Kidney (tissue), 14 donors: ENCODE results near the gene OXLD1. TPM values are rescaled to one million over a fixed set of nuclear protein-coding genes. Genes with fewer than 3 reads are reported as not detected.

Experiments used
- DNase-seq, 5 donors: peaks; one replicate each; pipeline ENCODE4 v3.0.0-alpha.2; 2013 to 2020
- FAIRE-seq: peaks from 2 replicates; lab custom pipeline; 2012; peaks lifted over from hg19 to GRCh38; lab: Jason Lieb, UNC
- H3K27ac ChIP-seq, 2 donors: one replicate each; pipeline ENCODE4 v1.7.0; 2013; ENCODE audit warnings: low read depth in 2 of 2, low read length in 2 of 2, inconsistent platforms in 1 of 2
- H3K27me3 ChIP-seq: one replicate; pipeline ENCODE4 v1.7.1; 2013; ENCODE audit warnings: low read length, inconsistent platforms; ENCODE audit not compliant: control insufficient read depth, insufficient read depth
- H3K36me3 ChIP-seq, 3 donors: one replicate each; pipeline versions ENCODE4 v1.7.0 to v1.7.1; 2013; ENCODE audit warnings: low read length in 3 of 3, control low read depth in 1 of 3, inconsistent platforms in 1 of 3; ENCODE audit not compliant: insufficient read depth in 3 of 3, control insufficient read depth in 2 of 3
- H3K4me1 ChIP-seq, 3 donors: one replicate each; pipeline versions ENCODE4 v1.7.0 to v1.7.1; 2013; ENCODE audit warnings: low read length in 3 of 3, inconsistent platforms in 1 of 3, low read depth in 1 of 3; ENCODE audit not compliant: control insufficient read depth in 2 of 3, insufficient read depth in 2 of 3
- H3K4me3 ChIP-seq, 3 donors: one replicate each; pipeline versions ENCODE4 v1.7.0 to v1.8.1; 2013; ENCODE audit warnings: low read length in 3 of 3, control low read depth in 1 of 3, inconsistent platforms in 1 of 3
- H3K9ac ChIP-seq, 3 donors: one replicate each; pipeline versions ENCODE4 v1.7.0 to v1.7.1; 2013; ENCODE audit warnings: low read length in 3 of 3, control low read depth in 1 of 3, inconsistent platforms in 1 of 3
- H3K9me3 ChIP-seq, 3 donors: one replicate each; pipeline versions ENCODE4 v1.7.0 to v1.7.1; 2013; ENCODE audit warnings: low read length in 3 of 3, control low read depth in 1 of 3, inconsistent platforms in 1 of 3; ENCODE audit not compliant: control insufficient read depth in 2 of 3, insufficient read depth in 1 of 3
- intact Hi-C: fragments of 100-400 bp; cut with DNase I; formaldehyde crosslinking; loops from one replicate; pipeline ENCODE4 v1.11.1; 2022
- polyA plus RNA-seq: library from polyadenylated mRNA; stranded (reverse); fragments of 350-450 nt; fragmentation: Illumina TruSeq; extraction: RNeasy Lipid Tissue Mini Kit (QIAGEN cat#74804); gene quantifications from one replicate; pipeline ENCODE4 v1.2.3, GENCODE V29; 2014; ENCODE audit warnings: low read depth, low replicate concordance; ENCODE audit not compliant: insufficient read depth
- total RNA-seq: library from RNA; stranded (reverse); fragmentation: NEBNext Ultra II Directional; extraction: Animal tissue kit (Norgen Biotek cat#: 25700); gene quantifications from one replicate; pipeline ENCODE4 v1.2.1, GENCODE V29; 2021
- TF ChIP-seq, protein P1 (sequence below): IDR thresholded peaks from 3 replicates; pipeline ENCODE4 v1.5.1; 2012; ENCODE audit warnings: mild to moderate bottlenecking, moderate library complexity, borderline replicate concordance; ENCODE audit not compliant: insufficient read depth; ENCODE audit errors: extremely low read depth
- donor health status: control.
- donor health status: control.
- donor health status: control.
- donor health status: control.
- donor health status: control.
- donor health status: DM: yes; HTN: yes; CAD: no.
- donor health status: Normal renal cell carcinoma (clear cell type).

Gene OXLD1
- total and polyA plus RNA-seq, 2 donors from 2014 or later: 28.2 to 51.9 TPM

- DNase-seq: no peak
- Histone ChIP-seq H3K27me3 (no peaks in the 10 kb centered on the region), H3K9me3 (no peaks in the 10 kb centered on the region), H3K27ac (no peak overlapping the region), H3K9ac (no peak overlapping the region), H3K4me1 (no peaks in the 10 kb centered on the region), H3K4me3 (no peak overlapping the region), H3K36me3 (peaks cover 0 to 19% (median 10%) of the 10 kb centered on the region in 3 donors)
- no peak for FAIRE-seq
- intact Hi-C loops: no loop called here
- TF ChIP-seq, protein P1, sequence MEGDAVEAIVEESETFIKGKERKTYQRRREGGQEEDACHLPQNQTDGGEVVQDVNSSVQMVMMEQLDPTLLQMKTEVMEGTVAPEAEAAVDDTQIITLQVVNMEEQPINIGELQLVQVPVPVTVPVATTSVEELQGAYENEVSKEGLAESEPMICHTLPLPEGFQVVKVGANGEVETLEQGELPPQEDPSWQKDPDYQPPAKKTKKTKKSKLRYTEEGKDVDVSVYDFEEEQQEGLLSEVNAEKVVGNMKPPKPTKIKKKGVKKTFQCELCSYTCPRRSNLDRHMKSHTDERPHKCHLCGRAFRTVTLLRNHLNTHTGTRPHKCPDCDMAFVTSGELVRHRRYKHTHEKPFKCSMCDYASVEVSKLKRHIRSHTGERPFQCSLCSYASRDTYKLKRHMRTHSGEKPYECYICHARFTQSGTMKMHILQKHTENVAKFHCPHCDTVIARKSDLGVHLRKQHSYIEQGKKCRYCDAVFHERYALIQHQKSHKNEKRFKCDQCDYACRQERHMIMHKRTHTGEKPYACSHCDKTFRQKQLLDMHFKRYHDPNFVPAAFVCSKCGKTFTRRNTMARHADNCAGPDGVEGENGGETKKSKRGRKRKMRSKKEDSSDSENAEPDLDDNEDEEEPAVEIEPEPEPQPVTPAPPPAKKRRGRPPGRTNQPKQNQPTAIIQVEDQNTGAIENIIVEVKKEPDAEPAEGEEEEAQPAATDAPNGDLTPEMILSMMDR: no peak
Observed at GRCh38 chr17:81673561-81674258, 7.3 kb upstream of the OXLD1 start.

DNA sequence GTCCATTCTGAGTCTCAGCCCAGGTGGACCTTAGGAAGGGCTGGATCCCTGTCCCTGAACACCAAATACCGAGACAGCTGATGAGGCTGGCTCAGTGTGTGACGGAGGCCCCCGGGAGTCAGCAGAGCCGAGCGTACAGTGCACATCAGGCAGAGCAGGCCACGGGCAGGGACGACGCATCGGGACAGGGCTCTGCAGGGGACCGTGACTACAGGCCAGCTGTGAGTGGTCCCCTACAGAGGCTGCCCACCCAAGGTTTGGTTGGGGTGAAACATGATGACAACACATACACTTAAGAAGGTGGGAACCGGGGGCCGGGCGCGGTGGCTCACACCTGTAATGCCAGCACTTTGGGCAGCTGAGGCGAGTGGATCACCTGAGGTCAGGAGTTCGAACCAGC lies 6.5 kb upstream of the OXLD1 start:
- H3K27ac ChIP-seq: no peak overlapping the region
- H3K9me3 ChIP-seq: no peaks in the 10 kb centered on the region
- intact Hi-C loops: no loop called here
- peaks cover 0 to 3% (median 0%) of the 10 kb centered on the region in 3 donors for H3K4me1 ChIP-seq
- no peak overlapping the region for H3K4me3 ChIP-seq
- H3K27me3 ChIP-seq: no peaks in the 10 kb centered on the region
- no peak for FAIRE-seq
- no peak overlapping the region for H3K9ac ChIP-seq
- TF ChIP-seq, protein P1: no peak
- H3K36me3 ChIP-seq: peaks cover 0 to 24% (median 10%) of the 10 kb centered on the region in 3 donors
- no peak for DNase-seq

DNA sequence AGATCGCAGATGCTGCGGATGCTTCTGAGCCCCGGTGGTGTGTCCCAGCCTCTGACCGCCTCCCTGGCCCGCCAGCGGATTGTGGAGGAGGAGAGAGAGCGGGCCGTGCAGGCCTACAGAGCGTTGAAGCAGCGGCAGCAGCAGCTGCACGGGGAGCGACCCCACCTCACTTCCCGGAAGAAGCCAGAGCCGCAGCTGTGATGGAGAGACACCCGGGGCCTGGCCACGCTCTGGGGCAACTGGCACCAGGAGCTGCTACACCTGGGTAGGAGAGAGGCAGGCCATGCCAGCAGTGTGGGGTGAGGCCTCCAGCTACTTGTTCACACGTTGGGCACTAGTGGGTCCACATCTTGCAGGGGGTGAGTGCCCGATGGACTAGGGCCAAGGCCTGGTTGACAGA lies 6.1 kb upstream of the OXLD1 start:
- intact Hi-C loops: no loop called here
- Histone ChIP-seq H3K4me3 (no peak overlapping the region), H3K9me3 (no peaks in the 10 kb centered on the region), H3K9ac (no peak overlapping the region), H3K27ac (no peak overlapping the region), H3K27me3 (no peaks in the 10 kb centered on the region), H3K36me3 (peaks cover 0 to 24% (median 10%) of the 10 kb centered on the region in 3 donors), H3K4me1 (peaks cover 0 to 8% (median 0%) of the 10 kb centered on the region in 3 donors)
- FAIRE-seq: no peak
- no peak for DNase-seq
- TF ChIP-seq, protein P1: no peak
